NCI-H748 (cell line): ENCODE data around the gene ABHD17A.
A peak's percentile ranks its signal among the peaks of the same experiment; 100 is the strongest.

Experiments used
- DNase-seq: peaks from one replicate; lab custom pipeline; 2025; ENCODE audit not compliant: unreplicated experiment; lab: John Stamatoyannopoulos, UW

Gene ABHD17A

GRCh38 chr19:1865172-1866010 is 19.9 kb downstream of the ABHD17A start:
- no peak for DNase-seq

DNA sequence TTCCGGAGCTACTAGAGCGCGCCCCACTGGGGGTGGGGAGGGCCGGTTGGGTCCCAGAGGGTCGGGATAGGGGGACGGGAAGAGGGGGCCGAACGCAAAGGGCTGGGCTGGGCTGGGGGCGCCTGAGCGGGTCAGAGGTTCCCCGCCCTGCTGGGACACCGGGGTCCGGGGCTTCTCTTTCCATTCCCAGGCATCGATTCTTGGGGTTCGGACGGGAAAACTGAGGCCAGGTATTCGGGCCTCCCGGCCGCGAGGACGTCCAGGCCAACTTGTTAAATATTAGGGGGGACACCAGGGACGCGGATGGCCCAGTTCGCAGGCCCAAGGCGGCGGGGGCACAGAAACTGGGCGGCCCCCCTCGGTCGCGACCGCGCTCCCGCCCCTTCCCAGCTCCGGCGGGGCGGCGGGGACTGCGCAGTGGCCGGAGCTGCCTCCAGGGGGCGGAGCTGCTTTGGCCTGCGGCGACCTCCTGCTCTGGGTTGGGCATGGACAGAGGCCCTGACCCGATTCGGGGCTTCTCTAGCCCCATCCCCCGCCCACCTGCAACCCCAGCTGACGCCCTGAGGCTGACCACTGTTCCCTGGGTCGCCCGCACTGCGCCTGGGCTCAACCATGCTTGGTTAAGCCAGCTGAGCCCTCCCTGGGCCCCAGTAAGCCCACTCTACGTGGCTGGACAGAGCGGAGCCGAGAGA is 20.7 kb downstream of the ABHD17A start:
- DNase-seq, result peak; percentile 62

DNA sequence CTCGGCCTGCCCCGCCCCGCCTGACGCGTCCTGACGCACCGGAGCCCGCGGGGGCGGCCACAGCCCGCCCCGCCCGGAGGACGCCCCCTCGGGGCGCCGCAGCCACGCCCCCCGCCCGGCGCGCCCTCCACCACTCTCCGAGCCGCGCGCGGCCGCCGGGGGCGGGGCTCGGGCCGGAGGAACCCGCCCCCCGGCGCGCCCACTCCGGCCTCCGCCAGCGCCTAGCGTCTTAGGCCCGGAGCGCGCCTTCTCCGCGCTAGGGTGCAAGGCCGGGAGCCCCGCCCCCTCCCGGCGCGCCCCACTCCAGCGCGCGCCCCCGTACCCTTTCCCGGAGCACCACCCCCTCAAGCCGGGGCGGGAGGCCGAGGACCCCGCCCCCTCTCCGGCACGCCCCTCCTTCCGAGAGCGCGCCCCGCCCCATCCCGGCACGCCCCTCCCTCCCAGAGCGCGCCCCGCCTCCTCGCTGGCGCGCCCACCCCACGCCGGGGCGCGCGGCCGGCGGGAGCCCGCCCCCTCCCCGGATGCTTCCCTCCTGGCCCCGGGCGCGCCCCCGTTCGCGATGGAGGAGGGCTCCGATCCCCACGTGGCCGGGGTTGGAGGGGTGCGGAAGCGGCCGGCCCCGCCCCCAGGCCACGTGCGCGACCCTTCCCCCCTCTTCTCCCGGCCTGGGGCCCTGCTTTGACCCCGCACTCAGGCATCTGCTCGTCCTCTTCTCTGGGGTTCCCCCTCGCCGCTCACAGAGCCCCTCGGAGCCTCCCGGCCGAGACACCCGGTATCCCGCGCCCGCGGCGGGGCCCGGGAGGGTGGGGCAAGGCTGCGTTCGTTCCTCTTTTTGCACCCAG is 21.4 kb downstream of the ABHD17A start:
- DNase-seq, result peak; percentile 90

DNA sequence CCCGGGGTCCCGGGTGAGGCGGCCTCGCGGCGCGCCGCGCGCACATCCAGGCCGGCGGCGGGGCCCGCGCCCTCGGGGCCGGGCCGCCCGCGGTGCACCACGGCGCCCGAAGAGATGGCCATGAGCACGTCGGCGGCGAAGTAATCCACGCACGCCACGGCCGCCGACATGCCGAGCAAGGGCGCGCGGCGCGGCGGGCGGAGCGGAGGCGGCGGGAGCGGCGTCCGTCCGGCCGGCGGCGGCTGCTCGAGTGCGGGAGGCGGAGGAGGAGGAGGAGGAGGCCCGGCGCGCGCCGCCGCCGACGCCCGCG is 22.0 kb downstream of the ABHD17A start, which contains the start of gene KLF16:
Gene KLF16, minus strand, starts transcription at position 252 of the 310 bp plus-strand sequence. Its CDS starts 82 bp downstream, at position 170.
- DNase-seq, result no peak

DNA sequence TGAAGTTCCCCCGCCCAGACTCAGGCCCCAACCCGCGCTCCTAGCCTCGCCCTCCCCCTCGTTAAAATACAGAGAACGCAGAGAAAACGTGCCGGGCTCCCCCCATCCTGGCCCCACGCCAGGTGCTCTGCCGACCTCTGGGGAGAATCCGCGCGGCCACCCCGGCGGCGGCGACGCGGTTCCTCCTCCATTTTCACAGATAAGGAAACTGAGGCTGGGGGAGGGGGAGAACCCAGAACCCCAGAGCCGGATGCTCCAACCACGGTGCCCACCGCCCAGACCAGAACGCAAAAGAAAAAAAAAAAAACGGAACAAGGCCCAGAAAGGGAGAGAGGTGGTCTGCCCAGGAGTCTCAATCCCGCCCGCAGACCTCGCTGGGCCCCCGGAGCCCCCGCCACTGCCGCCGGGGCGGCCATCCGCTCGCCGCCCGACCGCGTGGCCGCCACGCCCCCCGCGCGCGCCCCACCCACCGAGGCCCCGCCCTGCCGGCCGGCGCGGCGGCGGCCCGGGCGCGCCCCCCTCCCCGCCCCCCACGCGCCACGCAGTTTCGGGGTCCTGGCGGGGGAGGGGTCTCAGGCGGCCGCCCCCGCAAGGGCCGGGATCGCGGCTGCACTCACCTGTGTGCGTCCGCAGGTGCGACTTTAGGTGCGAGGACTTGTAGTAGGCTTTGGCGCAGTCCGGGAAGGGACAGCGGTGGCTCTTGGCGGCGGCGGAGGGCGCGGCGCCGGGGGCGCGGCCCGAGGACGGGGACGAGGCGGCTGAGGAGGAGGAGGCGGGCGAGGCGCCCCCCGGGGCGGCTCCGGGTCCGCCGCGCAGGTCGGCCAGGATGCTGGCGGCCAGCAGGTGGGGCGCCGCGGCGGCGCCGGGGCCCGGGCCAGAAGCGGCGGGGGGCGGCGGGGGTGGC is 22.6 kb downstream of the ABHD17A start:
- peak; percentile 52 for DNase-seq

DNA sequence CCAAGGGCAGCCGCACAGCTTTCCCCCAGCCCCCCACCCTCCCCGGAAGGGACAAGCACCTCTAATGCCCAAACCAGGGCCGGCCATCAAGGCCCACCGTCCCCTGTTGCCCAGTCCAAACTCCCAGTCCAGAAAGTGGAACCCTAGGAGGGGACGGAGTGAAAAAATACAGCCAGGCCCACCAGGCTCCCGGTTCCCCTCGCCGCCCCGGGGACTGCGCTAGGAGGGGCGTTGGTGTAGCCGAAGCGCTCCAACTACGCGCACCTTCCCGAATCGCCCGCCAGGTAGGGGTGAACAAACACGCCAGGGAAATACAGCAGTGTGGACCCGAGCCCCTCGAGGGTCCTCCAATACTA is 23.2 kb downstream of the ABHD17A start:
- DNase-seq, result peak; percentile 52

DNA sequence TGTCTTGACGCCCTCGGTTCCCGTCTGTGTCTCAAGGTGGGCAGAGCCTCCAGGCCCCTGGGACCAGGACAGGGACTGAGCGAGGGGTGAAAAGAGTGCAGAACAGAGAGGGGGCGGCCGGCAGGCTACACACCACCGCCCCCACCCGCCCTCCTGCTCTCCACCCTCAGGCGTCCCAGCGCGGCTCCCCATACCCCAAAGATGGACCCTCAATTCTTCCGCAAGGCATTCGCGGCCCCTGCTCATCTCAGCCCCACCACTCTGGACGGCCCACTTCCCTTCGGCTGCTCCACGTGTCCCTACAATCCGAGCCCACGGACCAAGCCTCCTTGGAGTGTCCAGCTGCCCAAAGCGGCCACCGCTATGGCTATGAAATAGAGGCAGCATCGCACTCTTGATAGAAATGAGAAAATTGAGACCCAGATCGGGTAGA is 23.7 kb downstream of the ABHD17A start:
- peak; percentile 12 for DNase-seq

DNA sequence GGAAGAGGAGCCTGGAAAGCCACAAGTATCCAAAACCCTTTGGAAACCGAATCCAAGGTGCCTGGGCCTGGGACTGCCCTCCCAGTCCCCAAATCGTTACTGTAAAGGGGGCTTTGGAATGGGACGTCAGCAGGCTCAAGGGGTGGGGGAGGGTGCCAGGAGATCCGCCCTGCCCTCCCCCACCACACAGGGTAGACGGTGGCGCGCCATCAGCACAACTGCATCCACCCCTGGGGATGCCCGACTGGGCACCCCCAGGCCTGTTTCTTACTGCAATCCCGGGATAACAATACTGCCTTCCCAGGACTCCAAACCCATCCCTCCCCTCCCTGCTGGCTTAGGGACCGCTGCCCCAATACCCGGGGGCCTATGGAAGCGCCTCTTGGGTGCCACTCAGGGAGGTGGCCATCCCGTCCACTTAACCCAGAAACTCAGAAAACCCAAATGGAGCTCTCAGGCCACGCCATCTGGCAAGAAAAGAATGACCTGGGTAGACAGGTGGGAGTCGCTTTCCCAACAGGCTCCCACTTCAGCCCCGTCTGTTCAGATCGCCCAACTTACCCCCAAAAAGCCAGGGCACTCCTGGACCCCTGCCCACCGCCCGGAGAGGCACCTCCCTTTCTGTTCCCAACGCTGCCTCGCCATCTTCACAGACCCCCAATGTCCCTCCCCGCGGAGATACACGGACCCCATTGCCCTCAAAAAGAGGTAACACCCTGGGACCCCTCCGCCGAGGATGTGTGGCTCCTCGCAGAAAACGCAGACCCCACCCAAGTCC is 24.3 kb downstream of the ABHD17A start:
- DNase-seq, result no peak

DNA sequence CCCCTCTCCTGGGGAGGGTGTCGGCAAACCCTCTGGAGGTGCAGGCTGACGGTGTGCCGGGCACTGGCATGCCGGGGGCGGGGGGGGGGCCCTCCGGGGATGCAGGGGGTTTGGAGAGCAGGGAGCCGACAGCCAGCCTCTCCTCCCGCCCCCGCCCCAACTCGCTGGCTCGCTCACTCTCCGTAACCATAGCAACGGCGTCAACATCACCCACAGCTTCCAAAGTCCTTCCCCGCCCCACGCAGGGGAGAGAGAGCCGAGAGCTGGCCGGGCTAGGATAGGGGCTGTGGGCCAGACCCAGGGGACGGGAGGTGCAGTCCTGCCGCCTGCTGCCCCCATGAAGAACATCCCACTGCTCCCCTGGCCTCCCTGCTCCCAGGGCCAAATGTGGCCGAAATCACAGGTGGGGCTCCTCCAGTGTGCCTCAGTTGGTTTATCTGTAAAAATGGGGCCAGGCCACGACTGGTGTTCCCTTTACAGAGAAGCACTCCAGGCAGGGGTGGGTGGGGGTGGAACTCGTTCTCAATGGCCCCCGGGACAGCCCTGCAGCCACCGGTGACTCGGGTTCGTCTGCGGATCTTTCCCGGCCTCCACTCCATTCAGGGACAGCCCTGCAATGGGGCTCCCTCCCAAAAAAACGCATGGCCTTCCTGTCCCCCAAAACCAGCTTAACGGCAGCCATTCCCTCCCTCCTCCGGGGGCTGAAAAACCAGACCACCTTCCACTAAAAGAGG is 25.1 kb downstream of the ABHD17A start:
- DNase-seq, result peak; percentile 62

GRCh38 chr19:1859331-1859781 is 25.9 kb downstream of the ABHD17A start:
- DNase-seq, result no peak

DNA sequence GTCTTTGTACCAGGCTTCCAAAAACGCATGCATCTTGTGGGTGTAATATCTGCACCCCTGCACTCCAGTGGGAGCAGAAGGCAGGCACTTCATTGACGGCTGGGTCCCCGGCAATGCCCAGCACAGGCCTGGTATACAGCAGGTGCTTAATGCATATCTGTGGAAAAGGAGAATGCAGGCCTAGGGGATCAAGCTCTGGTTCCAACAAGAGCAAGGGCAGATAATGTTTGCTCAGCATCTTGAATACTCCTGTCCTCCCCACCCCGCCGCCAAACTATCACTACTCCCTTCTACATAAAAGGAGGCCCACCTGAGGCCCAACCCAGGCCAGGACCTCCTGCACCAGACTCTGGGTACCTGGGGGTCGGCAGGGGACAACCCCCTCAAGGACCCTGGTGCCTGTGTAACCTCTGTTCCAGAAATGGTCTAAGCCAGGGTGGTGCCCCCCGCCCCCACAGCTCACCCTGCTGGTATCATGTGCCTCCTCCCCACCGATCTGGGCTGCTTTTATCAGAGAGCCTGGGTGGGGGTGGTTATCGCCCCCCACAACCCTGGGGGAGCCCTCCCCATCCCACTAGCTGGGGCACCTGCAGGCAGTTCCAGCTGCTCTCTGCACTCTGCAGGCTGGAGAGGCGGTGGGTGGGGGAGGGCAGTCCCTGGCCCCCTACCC is 26.7 kb downstream of the ABHD17A start:
- DNase-seq, result no peak

GRCh38 chr19:1857648-1858326 is 27.5 kb downstream of the ABHD17A start:
- DNase-seq, result no peak

GRCh38 chr19:1856698-1857603 is 28.3 kb downstream of the ABHD17A start:
- DNase-seq, result no peak

GRCh38 chr19:1856345-1856697 is 29.0 kb downstream of the ABHD17A start:
- DNase-seq, result no peak

DNA sequence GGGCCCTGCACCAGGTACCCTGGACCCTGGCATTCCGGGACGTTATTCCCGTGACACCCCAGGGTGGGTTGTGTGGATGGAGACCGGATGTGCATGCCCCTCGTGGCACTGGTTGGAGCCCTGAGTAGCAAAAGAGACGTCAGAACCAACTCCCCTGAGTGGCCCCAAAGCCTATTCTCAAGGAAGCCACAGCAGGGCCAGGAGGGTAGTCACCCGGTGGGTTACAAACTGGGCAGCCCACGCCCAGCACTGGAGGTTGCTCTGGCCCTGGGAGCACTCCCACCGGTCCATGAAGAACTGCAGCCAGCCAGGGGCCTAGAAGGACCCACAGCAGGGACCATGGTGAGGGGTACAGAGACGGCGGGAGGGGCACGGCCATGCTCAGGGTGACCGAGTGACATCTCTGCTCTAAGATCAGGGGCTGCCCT is 29.5 kb downstream of the ABHD17A start:
- no peak for DNase-seq

DNA sequence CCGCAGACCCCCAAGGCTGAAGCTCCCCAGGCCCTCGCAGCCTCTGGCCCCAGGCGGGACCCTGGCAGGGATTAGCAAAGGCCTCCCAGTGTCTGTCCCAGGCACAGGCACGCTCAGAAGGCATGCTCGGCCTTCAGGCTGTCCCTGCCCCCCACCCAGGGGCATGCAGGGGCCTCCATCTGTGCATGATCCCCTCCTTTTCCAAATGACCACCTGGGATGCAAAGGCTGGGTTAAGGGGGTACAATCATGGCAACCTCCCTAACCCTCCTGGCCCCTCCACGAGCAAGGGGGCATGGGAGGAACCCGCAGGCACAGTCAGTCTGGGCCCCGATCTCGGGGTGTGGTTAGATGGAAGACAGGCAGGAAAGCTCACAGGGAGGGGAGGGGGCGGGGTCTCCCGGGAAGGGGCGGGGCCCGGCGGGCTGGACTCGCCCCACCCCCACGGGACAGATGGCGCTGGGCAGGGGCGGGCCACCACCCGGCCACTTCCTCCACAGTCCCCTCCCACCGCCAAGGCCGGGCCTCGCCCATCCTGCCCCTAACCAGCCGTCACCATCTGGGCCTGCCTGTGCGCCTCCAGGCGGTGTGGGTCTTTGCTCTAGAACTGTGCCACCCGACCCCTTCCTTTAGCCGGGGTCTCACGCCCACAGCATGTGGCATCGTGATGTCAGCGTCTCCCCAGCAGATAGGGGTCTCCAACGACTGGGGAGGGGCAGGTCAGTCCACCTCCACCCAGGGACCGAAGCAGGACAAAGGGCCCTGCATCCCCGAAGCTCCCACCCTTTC is 30.1 kb downstream of the ABHD17A start:
- DNase-seq, result peak; percentile 54
